H1 (cell line): ENCODE measurements around the gene SLC9A5. TPM values are rescaled to one million over a fixed set of nuclear protein-coding genes. Genes with fewer than 3 reads are reported as not detected.

Source experiments
- CTCF ChIA-PET: fragments of 300-600 bp; sonication (Branson Sonifier 250); formaldehyde crosslinking; loops from one replicate; lab custom pipeline; 2021; ENCODE audit not compliant: partially characterized antibody; lab: Charles Lee
- POLR2A ChIA-PET: fragments of 300-600 bp; sonication (Branson Sonifier 250); formaldehyde crosslinking; loops from one replicate; lab custom pipeline; 2021; ENCODE audit warnings: inconsistent platforms; ENCODE audit not compliant: partially characterized antibody; lab: Charles Lee
- DNase-seq, 2 experiments: peaks; one replicate each; pipeline versions ENCODE4 v3.0.0 to v3.0.0-alpha.2; 2010 to 2022; ENCODE audit warnings: low spot score in 2 of 2, low read depth in 1 of 2, mixed read lengths in 1 of 2
- FAIRE-seq: peaks from 2 replicates; lab custom pipeline; 2011; peaks lifted over from hg19 to GRCh38; lab: Jason Lieb, UNC
- H2AFZ ChIP-seq: 2 replicates; pipeline ENCODE4 v1.8.1; 2012; ENCODE audit warnings: low read length, inconsistent platforms
- H2AK5ac ChIP-seq: 2 replicates; pipeline ENCODE4 v1.6.1; 2013; ENCODE audit warnings: low read depth, low read length
- H2BK120ac ChIP-seq: replicated peaks from 2 replicates; pipeline ENCODE3; 2013; ENCODE audit warnings: low read depth, low read length, inconsistent platforms
- H2BK12ac ChIP-seq: 2 replicates; pipeline ENCODE4 v1.6.1; 2013; ENCODE audit warnings: low read depth, low read length
- H2BK15ac ChIP-seq: 2 replicates; pipeline ENCODE4 v1.6.1; 2013; ENCODE audit warnings: low read length
- H2BK20ac ChIP-seq: 2 replicates; pipeline ENCODE4 v1.6.1; 2013; ENCODE audit warnings: low read length
- H2BK5ac ChIP-seq: 2 replicates; pipeline ENCODE4 v1.6.1; 2013; ENCODE audit warnings: low read depth, low read length
- H3K14ac ChIP-seq: 2 replicates; pipeline ENCODE4 v1.6.1; 2013; ENCODE audit warnings: inconsistent platforms; ENCODE audit not compliant: insufficient read length
- H3K18ac ChIP-seq: 2 replicates; pipeline ENCODE4 v1.6.1; 2013; ENCODE audit warnings: low read length; ENCODE audit errors: extremely low read depth
- H3K23ac ChIP-seq: 2 replicates; pipeline ENCODE4 v1.6.1; 2013; ENCODE audit warnings: inconsistent platforms; ENCODE audit not compliant: insufficient read length
- H3K23me2 ChIP-seq: 2 replicates; pipeline ENCODE4 v1.6.1; 2013; ENCODE audit warnings: low read depth, low read length
- H3K27ac ChIP-seq: 2 replicates; pipeline ENCODE4 v1.6.1; 2011; ENCODE audit warnings: low read depth, low read length, inconsistent platforms
- H3K27me3 ChIP-seq, 4 experiments: replicated peaks in 1 of 4; 1 replicate in 1 of 4; 2 replicates in 3 of 4; pipeline versions ENCODE4 v1.6.1 to v1.8.1; 2011 to 2013; ENCODE audit warnings: low read length in 3 of 4, mild to moderate bottlenecking in 3 of 4, inconsistent platforms in 2 of 4, mixed read lengths in 2 of 4, moderate library complexity in 1 of 4; ENCODE audit not compliant: control insufficient read depth in 3 of 4, insufficient read depth in 3 of 4; ENCODE audit errors: extremely low read depth in 1 of 4
- H3K36me3 ChIP-seq, 4 experiments: 2 replicates each; pipeline versions ENCODE4 v1.6.1 to v1.8.1; 2011 to 2013; ENCODE audit warnings: mild to moderate bottlenecking in 4 of 4, low read length in 3 of 4, moderate library complexity in 2 of 4, control low read depth in 1 of 4, inconsistent platforms in 1 of 4; ENCODE audit not compliant: insufficient read depth in 4 of 4, control insufficient read depth in 2 of 4
- H3K4ac ChIP-seq: replicated peaks from 2 replicates; pipeline ENCODE3; 2013; ENCODE audit warnings: low read length, low read depth, mixed read lengths, inconsistent platforms; ENCODE audit not compliant: insufficient read length
- H3K4me1 ChIP-seq, 4 experiments: replicated peaks in 1 of 4; 1 replicate in 1 of 4; 2 replicates in 3 of 4; pipeline versions ENCODE4 v1.6.1 to v1.8.1; 2011 to 2013; ENCODE audit warnings: low read length in 3 of 4, inconsistent platforms in 2 of 4, mixed read lengths in 1 of 4; ENCODE audit not compliant: insufficient read depth in 4 of 4, control insufficient read depth in 3 of 4
- H3K4me2 ChIP-seq, 2 experiments: 2 replicates each; pipeline versions ENCODE4 v1.6.1 to v1.8.1; 2011 to 2013; ENCODE audit warnings: low read depth in 2 of 2, low read length in 2 of 2, control low read depth in 1 of 2, inconsistent platforms in 1 of 2, mild to moderate bottlenecking in 1 of 2; ENCODE audit not compliant: insufficient read depth in 1 of 2
- H3K4me3 ChIP-seq, 4 experiments: fragments of 200-600, 300-600 bp in 1 of 4; sonication (generic), shearing (Covaris generic), sonication (Bioruptor Twin) in 1 of 4; 2 replicates each; pipeline versions ENCODE4 v1.5.1 to v1.8.1; 2011 to 2016; ENCODE audit warnings: low read length in 4 of 4, low read depth in 3 of 4, control low read depth in 2 of 4, inconsistent platforms in 2 of 4, mild to moderate bottlenecking in 2 of 4, mixed read lengths in 1 of 4, moderate library complexity in 1 of 4; ENCODE audit not compliant: insufficient read depth in 2 of 4; ENCODE audit errors: extremely low read depth in 1 of 4
- H3K56ac ChIP-seq: replicated peaks from 2 replicates; pipeline ENCODE3; 2013; ENCODE audit warnings: low read depth, mild to moderate bottlenecking, mixed read lengths, low read length, inconsistent platforms; ENCODE audit not compliant: insufficient read length
- H3K79me1 ChIP-seq: 2 replicates; pipeline ENCODE4 v1.6.1; 2013; ENCODE audit warnings: low read depth, low read length, control low read depth
- H3K79me2 ChIP-seq, 2 experiments: 2 replicates each; pipeline versions ENCODE4 v1.6.1 to v1.8.1; 2012 to 2013; ENCODE audit warnings: low read length in 2 of 2, mild to moderate bottlenecking in 2 of 2, inconsistent platforms in 1 of 2; ENCODE audit not compliant: insufficient read depth in 2 of 2, control insufficient read depth in 1 of 2
- H3K9ac ChIP-seq, 4 experiments: replicated peaks in 1 of 4; 1 replicate in 1 of 4; 2 replicates in 3 of 4; pipeline versions ENCODE4 v1.6.1 to v1.8.1; 2011 to 2013; ENCODE audit warnings: low read depth in 3 of 4, low read length in 3 of 4, control low read depth in 2 of 4, mild to moderate bottlenecking in 2 of 4, moderate library complexity in 2 of 4, inconsistent platforms in 1 of 4; ENCODE audit errors: extremely low read depth in 1 of 4
- H3K9me3 ChIP-seq, 2 experiments: 2 replicates each; pipeline versions ENCODE4 v1.6.1 to v1.8.1; 2012 to 2013; ENCODE audit warnings: mild to moderate bottlenecking in 2 of 2, moderate library complexity in 2 of 2, control low read depth in 1 of 2, inconsistent platforms in 1 of 2, low read depth in 1 of 2, low read length in 1 of 2, mixed read lengths in 1 of 2; ENCODE audit not compliant: insufficient read depth in 2 of 2
- H4K20me1 ChIP-seq, 2 experiments: replicated peaks in 1 of 2; 2 replicates each; pipeline versions ENCODE3 to v1.8.1; 2011 to 2013; ENCODE audit warnings: inconsistent platforms in 2 of 2, low read length in 2 of 2, mild to moderate bottlenecking in 1 of 2; ENCODE audit not compliant: insufficient read depth in 2 of 2, control insufficient read depth in 1 of 2
- H4K5ac ChIP-seq: 2 replicates; pipeline ENCODE4 v1.6.1; 2013; ENCODE audit warnings: low read length, low read depth, mixed read lengths, inconsistent platforms; ENCODE audit not compliant: insufficient read length
- H4K8ac ChIP-seq: 2 replicates; pipeline ENCODE4 v1.8.0; 2013; ENCODE audit warnings: mild to moderate bottlenecking, moderate library complexity, low read length, inconsistent platforms; ENCODE audit not compliant: insufficient read depth; ENCODE audit errors: extremely low read depth
- H4K91ac ChIP-seq: replicated peaks from 2 replicates; pipeline ENCODE3; 2013; ENCODE audit warnings: low read length, mixed read lengths, inconsistent platforms; ENCODE audit not compliant: insufficient read length
- CHD1 ChIP-seq: IDR thresholded peaks from 2 replicates; pipeline ENCODE4 v1.6.1; 2012; ENCODE audit warnings: low read depth, low read length, improper control_type of control experiment
- CREB1 ChIP-seq: IDR thresholded peaks from 2 replicates; pipeline ENCODE4 v1.6.1; 2012; ENCODE audit warnings: inconsistent platforms
- HDAC6 ChIP-seq: IDR thresholded peaks from one replicate; pipeline ENCODE4 v1.7.1; 2012; ENCODE audit warnings: low read depth, mild to moderate bottlenecking, inconsistent platforms, low read length, moderate library complexity
- MAX ChIP-seq: IDR thresholded peaks from 2 replicates; pipeline ENCODE4 v1.6.1; 2012; ENCODE audit warnings: inconsistent platforms
- RAD21 ChIP-seq, 2 experiments: IDR thresholded peaks in 1 of 2; conservative IDR thresholded peaks in 1 of 2; 2 replicates each; pipeline ENCODE4 v1.6.1; 2011; ENCODE audit warnings: low read depth in 2 of 2, low read length in 2 of 2, improper control_type of control experiment in 1 of 2, inconsistent platforms in 1 of 2, mild to moderate bottlenecking in 1 of 2, moderate library complexity in 1 of 2
- TAF7 ChIP-seq: optimal IDR thresholded peaks from 2 replicates; pipeline ENCODE3; 2011; ENCODE audit warnings: low read depth, mild to moderate bottlenecking, inconsistent platforms, low read length, moderate library complexity, borderline replicate concordance
- WGBS, 2 experiments: shearing (Covaris generic) in 1 of 2; methylation state at CpG; one replicate each; pipeline versions ENCODE4 v1.1.6 to v1.1.7; 2013 to 2015; ENCODE audit warnings: low lambda C conversion rate in 2 of 2, mixed read lengths in 2 of 2, inconsistent platforms in 1 of 2, low coverage in 1 of 2, missing lambda C conversion rate in 1 of 2; ENCODE audit not compliant: insufficient replicate concordance in 2 of 2, insufficient coverage in 1 of 2, insufficient read length in 1 of 2; ENCODE audit errors: extremely low coverage in 1 of 2, missing lambda C conversion rate in 1 of 2; 5-methylcytosine and 5-hydroxymethylcytosine counted together
- polyA plus RNA-seq, 7 experiments: library from polyadenylated mRNA; depleted of rRNA in 3 of 7; stranded (reverse) in 5 of 7; unstranded in 2 of 7; fragments of >200 nt in 5 of 7; fragments of 200-250 nt in 2 of 7; gene quantifications; 1 replicate in 5 of 7; 2 replicates in 1 of 7; 4 replicates in 1 of 7; pipeline versions ENCODE4 v1.2.1 to v1.2.3, GENCODE V29; 2011 to 2013; ENCODE audit warnings: missing spikeins in 2 of 7, mixed read lengths in 2 of 7
- total RNA-seq: library from RNA; stranded (reverse); fragmentation: NEBNext Ultra II Directional; extraction: Animal tissue kit (Norgen Biotek cat#: 25700); gene quantifications from 2 replicates; pipeline ENCODE4 v1.2.1, GENCODE V29; 2021
- TF ChIP-seq, protein P1 (sequence below), 3 experiments: IDR thresholded peaks; 1 replicate in 2 of 3; 2 replicates in 1 of 3; pipeline versions ENCODE4 v1.5.1 to v1.6.1; 2011; ENCODE audit warnings: low read length in 3 of 3, mild to moderate bottlenecking in 3 of 3, inconsistent platforms in 2 of 3, low read depth in 1 of 3, moderate library complexity in 1 of 3; ENCODE audit not compliant: insufficient read depth in 1 of 3; ENCODE audit errors: control extremely low read depth in 1 of 3

The SLC9A5 gene
- total and polyA plus RNA-seq, 2 of the 8 experiments (the other 6 are each of a cell fraction or from before 2014, with no cell fraction given): 7.9 to 8.6 TPM

DNA sequence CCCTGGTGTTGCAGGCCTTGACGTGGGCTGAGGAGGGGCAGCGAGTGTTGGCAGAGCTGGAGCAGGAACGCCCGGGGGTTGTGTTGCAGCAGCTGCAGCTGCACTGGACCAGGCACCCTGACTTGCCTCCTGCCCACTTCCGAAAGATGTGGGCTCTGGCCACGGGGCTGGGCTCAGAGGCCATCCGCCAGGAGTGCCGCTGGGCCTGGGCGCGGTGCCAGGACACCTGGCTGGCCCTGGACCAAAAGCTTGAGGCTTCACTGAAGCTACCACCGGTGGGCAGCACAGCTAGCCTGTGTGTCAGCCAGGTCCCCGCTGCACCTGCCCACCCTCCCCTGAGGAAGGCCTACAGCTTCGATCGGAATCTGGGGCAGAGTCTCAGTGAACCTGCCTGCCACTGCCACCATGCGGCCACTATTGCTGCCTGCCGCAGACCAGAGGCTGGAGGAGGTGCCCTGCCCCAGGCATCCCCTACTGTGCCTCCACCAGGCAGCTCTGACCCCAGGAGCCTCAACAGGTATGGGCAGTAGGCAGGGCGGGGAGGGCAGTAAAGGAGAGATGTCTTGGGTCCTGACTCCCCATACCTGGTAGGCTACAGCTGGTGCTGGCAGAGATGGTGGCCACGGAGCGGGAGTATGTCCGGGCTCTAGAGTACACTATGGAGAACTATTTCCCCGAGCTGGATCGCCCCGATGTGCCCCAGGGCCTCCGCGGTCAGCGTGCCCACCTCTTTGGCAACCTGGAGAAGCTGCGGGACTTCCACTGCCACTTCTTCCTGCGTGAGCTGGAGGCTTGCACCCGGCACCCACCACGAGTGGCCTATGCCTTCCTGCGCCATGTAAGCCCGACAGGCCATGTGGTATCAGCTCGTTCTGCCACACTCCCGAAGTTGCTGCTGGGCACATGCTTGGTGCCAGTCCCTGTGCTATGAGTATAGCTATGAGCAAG, 36.2 kb downstream of the SLC9A5 start:
- DNase-seq: peak; percentile 62 to 82
- WGBS, 2 experiments: 78% methylated on average over 34 of the region's 34 CpGs; no CpG with 5 or more reads in 1 of the 2 experiments
- TF ChIP-seq, protein P1, sequence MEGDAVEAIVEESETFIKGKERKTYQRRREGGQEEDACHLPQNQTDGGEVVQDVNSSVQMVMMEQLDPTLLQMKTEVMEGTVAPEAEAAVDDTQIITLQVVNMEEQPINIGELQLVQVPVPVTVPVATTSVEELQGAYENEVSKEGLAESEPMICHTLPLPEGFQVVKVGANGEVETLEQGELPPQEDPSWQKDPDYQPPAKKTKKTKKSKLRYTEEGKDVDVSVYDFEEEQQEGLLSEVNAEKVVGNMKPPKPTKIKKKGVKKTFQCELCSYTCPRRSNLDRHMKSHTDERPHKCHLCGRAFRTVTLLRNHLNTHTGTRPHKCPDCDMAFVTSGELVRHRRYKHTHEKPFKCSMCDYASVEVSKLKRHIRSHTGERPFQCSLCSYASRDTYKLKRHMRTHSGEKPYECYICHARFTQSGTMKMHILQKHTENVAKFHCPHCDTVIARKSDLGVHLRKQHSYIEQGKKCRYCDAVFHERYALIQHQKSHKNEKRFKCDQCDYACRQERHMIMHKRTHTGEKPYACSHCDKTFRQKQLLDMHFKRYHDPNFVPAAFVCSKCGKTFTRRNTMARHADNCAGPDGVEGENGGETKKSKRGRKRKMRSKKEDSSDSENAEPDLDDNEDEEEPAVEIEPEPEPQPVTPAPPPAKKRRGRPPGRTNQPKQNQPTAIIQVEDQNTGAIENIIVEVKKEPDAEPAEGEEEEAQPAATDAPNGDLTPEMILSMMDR (IDR thresholded peaks at IDR 0.05; ENCODE audit: control extremely low read depth in 1 of 3, insufficient read depth in 1 of 3, low read depth in 1 of 3, low read length in 3 of 3): peak; percentile 89 to 92 (median 92)
- peak; percentile 59 for TF ChIP-seq MAX
- TF ChIP-seq RAD21 (IDR thresholded peaks at IDR 0.05 in 1 of 2, conservative IDR thresholded peaks at IDR 0.05 in 1 of 2; ENCODE audit: low read depth in 2 of 2, low read length in 2 of 2): peak; percentile 62 to 78
- no peak for TF ChIP-seq HDAC6
- 0 out of 2 replicates have a peak, but pooled peaks have one; percentile 33 for TF ChIP-seq CREB1
- no peak for TF ChIP-seq CHD1
- TF ChIP-seq TAF7: peak; percentile 23

More for the DNA sequence above, 36.2 kb downstream of the SLC9A5 start:
- H3K23me2 ChIP-seq: no peaks in the 10 kb centered on the region
- H2BK5ac ChIP-seq: no peak overlapping the region
- peaks cover 0 to 5% (median 4%) of the 10 kb centered on the region in 4 experiments; a peak in 3 of 7 replicates for H3K27me3 ChIP-seq
- H4K20me1 ChIP-seq: peaks cover 2 to 9% of the 10 kb centered on the region in 2 experiments
- H2AFZ ChIP-seq: no peak overlapping the region
- no peak overlapping the region for H2AK5ac ChIP-seq
- H3K4me3 ChIP-seq: no peak overlapping the region
- H3K27ac ChIP-seq: no peak overlapping the region
- no peak overlapping the region for H2BK15ac ChIP-seq
- no peak overlapping the region for H3K9ac ChIP-seq
- H4K91ac ChIP-seq: no peak overlapping the region
- peak overlapping the region; percentile 17; the same call in 1 of the 2 replicates for H2BK12ac ChIP-seq
- H3K14ac ChIP-seq: no peak overlapping the region
- H3K4ac ChIP-seq: no peak overlapping the region
- no peaks in the 10 kb centered on the region for H3K36me3 ChIP-seq
- FAIRE-seq: peak; percentile 36
- H3K56ac ChIP-seq: no peak overlapping the region
- peaks cover 0 to 2% (median 0%) of the 10 kb centered on the region in 4 experiments; a peak in 1 of 7 replicates for H3K4me1 ChIP-seq
- no peak overlapping the region for H3K4me2 ChIP-seq
- H3K9me3 ChIP-seq: no peaks in the 10 kb centered on the region
- CTCF ChIA-PET: interaction anchor here (0.6 to 10.5 kb wide), 63 partner anchors 8 to 1063 kb away, joined by 3 to 217 read pairs (median 5); partner anchors contain the start of genes FHOD1, KCTD19, LRRC36 and SLC9A5
- no peak overlapping the region for H3K18ac ChIP-seq
- H3K23ac ChIP-seq: no peak overlapping the region
- H2BK20ac ChIP-seq: no peak overlapping the region
- H4K8ac ChIP-seq: peak overlapping the region; percentile 75; the same call in 1 of the 2 replicates
- no peaks in the 10 kb centered on the region for H3K79me1 ChIP-seq
- H4K5ac ChIP-seq: no peak overlapping the region
- POLR2A ChIA-PET: interaction anchor here (0.7 to 2.3 kb wide), 7 partner anchors 8 to 139 kb away, joined by 3 to 9 read pairs (median 3); partner anchors contain the start of genes FHOD1 and SLC9A5
- H2BK120ac ChIP-seq: no peak overlapping the region
- no peaks in the 10 kb centered on the region for H3K79me2 ChIP-seq
